Liver (tissue), 9 donors: ENCODE measurements around the gene CD40. TPM values are rescaled to one million over a fixed set of nuclear protein-coding genes. Genes with fewer than 3 reads are reported as not detected.

Experiments used
- DNase-seq: peaks from one replicate; pipeline ENCODE4 v3.0.0-alpha.2; 2017; ENCODE audit warnings: low spot score
- H3K27ac ChIP-seq, 2 donors: one replicate each; pipeline ENCODE4 v1.7.0; 2013; ENCODE audit warnings: inconsistent platforms in 2 of 2, low read length in 2 of 2, control low read depth in 1 of 2, low read depth in 1 of 2, mild to moderate bottlenecking in 1 of 2
- H3K27me3 ChIP-seq, 4 donors: one replicate each; pipeline versions ENCODE4 v1.6.1 to v1.7.0; 2013; ENCODE audit warnings: low read length in 3 of 4, inconsistent platforms in 1 of 4, mild to moderate bottlenecking in 1 of 4, moderate library complexity in 1 of 4; ENCODE audit not compliant: control insufficient read depth in 4 of 4, insufficient read depth in 4 of 4
- H3K36me3 ChIP-seq, 4 donors: one replicate each; pipeline versions ENCODE4 v1.6.1 to v1.7.0; 2013; ENCODE audit warnings: low read length in 3 of 4, mild to moderate bottlenecking in 3 of 4, low read depth in 1 of 4, moderate library complexity in 1 of 4; ENCODE audit not compliant: control insufficient read depth in 4 of 4, insufficient read depth in 3 of 4
- H3K4me1 ChIP-seq, 4 donors: one replicate each; pipeline versions ENCODE4 v1.6.1 to v1.7.0; 2013; ENCODE audit warnings: low read length in 3 of 4, mild to moderate bottlenecking in 3 of 4, moderate library complexity in 1 of 4; ENCODE audit not compliant: control insufficient read depth in 4 of 4, insufficient read depth in 4 of 4
- H3K4me3 ChIP-seq, 3 donors: one replicate each; pipeline versions ENCODE4 v1.6.1 to v1.7.0; 2013; ENCODE audit warnings: low read length in 3 of 3, control low read depth in 1 of 3, low read depth in 1 of 3, mild to moderate bottlenecking in 1 of 3
- H3K9ac ChIP-seq, 2 donors: one replicate each; pipeline ENCODE4 v1.7.0; 2013; ENCODE audit warnings: low read length in 2 of 2, mild to moderate bottlenecking in 2 of 2, moderate library complexity in 2 of 2, control low read depth in 1 of 2, low read depth in 1 of 2
- H3K9me3 ChIP-seq, 4 donors: one replicate each; pipeline versions ENCODE4 v1.6.1 to v1.7.0; 2013; ENCODE audit warnings: low read length in 3 of 4; ENCODE audit not compliant: control insufficient read depth in 4 of 4
- ATF3 ChIP-seq: IDR thresholded peaks from 2 replicates; pipeline ENCODE4 v1.6.1; 2016; ENCODE audit warnings: antibody characterized with exemption
- CTCF ChIP-seq: fragments of 150-350 bp; IDR thresholded peaks from 2 replicates; pipeline ENCODE4 v1.5.1; 2017; ENCODE audit warnings: improper control_type of control experiment, low read depth, low read length; ENCODE audit not compliant: missing input control
- EGR1 ChIP-seq, 2 donors: IDR thresholded peaks; 2 replicates each; pipeline ENCODE4 v1.6.1; 2016 to 2018; ENCODE audit warnings: antibody characterized with exemption in 2 of 2, low read depth in 2 of 2
- FOXA1 ChIP-seq: IDR thresholded peaks from 2 replicates; pipeline ENCODE4 v1.6.1; 2016; ENCODE audit warnings: antibody characterized with exemption
- FOXA2 ChIP-seq: IDR thresholded peaks from 2 replicates; pipeline ENCODE4 v1.6.1; 2016; ENCODE audit warnings: antibody characterized with exemption
- GABPA ChIP-seq, 2 donors: IDR thresholded peaks in 1 of 2; conservative IDR thresholded peaks in 1 of 2; 2 replicates each; pipeline ENCODE4 v1.6.1; 2016; ENCODE audit warnings: antibody characterized with exemption in 2 of 2, mild to moderate bottlenecking in 1 of 2, moderate library complexity in 1 of 2
- HNF4A ChIP-seq, 2 donors: conservative IDR thresholded peaks; 2 replicates each; pipeline ENCODE4 v1.6.1; 2016; ENCODE audit warnings: antibody characterized with exemption in 2 of 2, mild to moderate bottlenecking in 2 of 2
- HNF4G ChIP-seq: IDR thresholded peaks from 2 replicates; pipeline ENCODE4 v1.6.1; 2016; ENCODE audit warnings: antibody characterized with exemption
- JUND ChIP-seq, 2 donors: IDR thresholded peaks; 2 replicates each; pipeline ENCODE4 v1.6.1; 2016; ENCODE audit warnings: antibody characterized with exemption in 2 of 2
- MAX ChIP-seq: IDR thresholded peaks from 2 replicates; pipeline ENCODE4 v1.6.1; 2016; ENCODE audit warnings: antibody characterized with exemption
- NR2F2 ChIP-seq: IDR thresholded peaks from 2 replicates; pipeline ENCODE4 v1.6.1; 2016; ENCODE audit warnings: antibody characterized with exemption
- RAD21 ChIP-seq, 2 donors: IDR thresholded peaks; 2 replicates each; pipeline ENCODE4 v1.6.1; 2016; ENCODE audit warnings: antibody characterized with exemption in 2 of 2, mild to moderate bottlenecking in 2 of 2
- REST ChIP-seq: IDR thresholded peaks from 2 replicates; pipeline ENCODE4 v1.6.1; 2016; ENCODE audit warnings: antibody characterized with exemption, mild to moderate bottlenecking
- RXRA ChIP-seq, 2 donors: IDR thresholded peaks; 2 replicates each; pipeline ENCODE4 v1.6.1; 2017 to 2018; ENCODE audit warnings: antibody characterized with exemption in 2 of 2, mild to moderate bottlenecking in 1 of 2
- SP1 ChIP-seq: IDR thresholded peaks from 2 replicates; pipeline ENCODE4 v1.6.1; 2018; ENCODE audit warnings: antibody characterized with exemption, mild to moderate bottlenecking
- TAF1 ChIP-seq: conservative IDR thresholded peaks from 2 replicates; pipeline ENCODE4 v1.6.1; 2016; ENCODE audit warnings: antibody characterized with exemption, mild to moderate bottlenecking
- YY1 ChIP-seq: IDR thresholded peaks from 2 replicates; pipeline ENCODE4 v1.6.1; 2016; ENCODE audit warnings: antibody characterized with exemption, mild to moderate bottlenecking
- WGBS: extraction: QIAGEN DNeasy Blood & Tissue Kit; methylation state at CpG from one replicate; pipeline ENCODE4 v1.1.7; 2013; 5-methylcytosine and 5-hydroxymethylcytosine counted together
- polyA plus RNA-seq, 2 donors: library from polyadenylated mRNA; stranded (reverse) in 1 of 2; unstranded in 1 of 2; fragments of 200-250 nt in 1 of 2; fragments of >200 nt in 1 of 2; fragmentation: Nextera tagmentation in 1 of 2; extraction: Ambion mirVana in 1 of 2; gene quantifications; one replicate each; pipeline versions ENCODE4 v1.2.1 to v1.2.3, GENCODE V29; 2013 to 2015
- total RNA-seq, 2 donors: library from RNA; depleted of rRNA; stranded (reverse); fragments of >200 nt; gene quantifications; one replicate each; pipeline ENCODE4 v1.2.3, GENCODE V29; 2014
- donor health status: healthy.
- donor health status: healthy.
- donor health status: healthy.
- donor health status: healthy.
- donor health status: healthy.

Gene CD40
- total and polyA plus RNA-seq, 4 donors = 2.2 to 9.4 (median 6.0) TPM

- no peak overlapping the region for H3K9ac ChIP-seq
- WGBS = 57% methylated on average over 2 of the region's 2 CpGs
- H3K27ac ChIP-seq = no peak overlapping the region
- no peaks in the 10 kb centered on the region for H3K36me3 ChIP-seq
- no peak overlapping the region for H3K4me3 ChIP-seq
- TF ChIP-seq JUND (IDR thresholded peaks at IDR 0.05) (no peak), CTCF (no peak), NR2F2 (no peak), RXRA (IDR thresholded peaks at IDR 0.05) (no peak), MAX (no peak), FOXA1 (no peak), ATF3 (no peak), TAF1 (no peak), HNF4G (no peak), REST (no peak), SP1 (no peak), FOXA2 (no peak), YY1 (no peak)
- H3K9me3 ChIP-seq = no peaks in the 10 kb centered on the region
- no peak for DNase-seq
- peaks cover 0 to 18% (median 7%) of the 10 kb centered on the region in 4 donors for H3K27me3 ChIP-seq
- peaks cover 0 to 4% (median 0%) of the 10 kb centered on the region in 4 donors for H3K4me1 ChIP-seq
These were observed 53.4 kb downstream of the CD40 start for GRCh38 chr20:46171476-46171875.

GRCh38 chr20:46171909-46172308 lies 53.8 kb downstream of the CD40 start:
- H3K27me3 ChIP-seq = peaks cover 0 to 18% (median 7%) of the 10 kb centered on the region in 4 donors
- H3K27ac ChIP-seq = no peak overlapping the region
- H3K9ac ChIP-seq = no peak overlapping the region
- H3K9me3 ChIP-seq = no peaks in the 10 kb centered on the region
- no peak for DNase-seq
- peaks cover 0 to 4% (median 0%) of the 10 kb centered on the region in 4 donors for H3K4me1 ChIP-seq
- 55% methylated on average over 5 of the region's 5 CpGs for WGBS
- H3K36me3 ChIP-seq = no peaks in the 10 kb centered on the region
- no peak overlapping the region for H3K4me3 ChIP-seq
- no peak for TF ChIP-seq EGR1 (IDR thresholded peaks at IDR 0.05; ENCODE audit: low read depth in 2 of 2)
- TF ChIP-seq REST = no peak
- no peak for TF ChIP-seq JUND (IDR thresholded peaks at IDR 0.05)
- no peak for TF ChIP-seq FOXA2
- no peak for TF ChIP-seq CTCF
- TF ChIP-seq SP1 = no peak
- TF ChIP-seq RAD21 (IDR thresholded peaks at IDR 0.05) = no peak
- no peak for TF ChIP-seq YY1
- no peak for TF ChIP-seq ATF3
- TF ChIP-seq HNF4A (conservative IDR thresholded peaks at IDR 0.05) = no peak
- TF ChIP-seq GABPA (IDR thresholded peaks at IDR 0.05 in 1 of 2, conservative IDR thresholded peaks at IDR 0.05 in 1 of 2) = no peak
- no peak for TF ChIP-seq TAF1
